Panc1 (cell line): ENCODE measurements around the gene AGA. TPM values are rescaled to one million over a fixed set of nuclear protein-coding genes. Genes with fewer than 3 reads are reported as not detected.

ENCODE experiments used
- ATAC-seq: fragments of 200-7000 bp; cut with Tn5 transposase; 2 replicates; pipeline ENCODE4 v1.9.1; 2020; ENCODE audit warnings: mild to moderate bottlenecking, moderate library complexity
- BruUV-seq: library from RNA; stranded (reverse); fragments of 400-500 nt; replicated peaks from 2 replicates; lab custom pipeline; 2021; lab: Mats Ljungman, UMichigan
- CTCF ChIA-PET: fragments of 300-600 bp; sonication (Branson Sonifier 250); formaldehyde crosslinking; loops from one replicate; lab custom pipeline; 2022; ENCODE audit warnings: antibody characterized with exemption; lab: Charles Lee
- POLR2A ChIA-PET: fragments of 300-600 bp; sonication (Branson Sonifier 250); formaldehyde crosslinking; loops from one replicate; lab custom pipeline; 2022; ENCODE audit warnings: antibody characterized with exemption; lab: Charles Lee
- DNase-seq: peaks from one replicate; pipeline ENCODE4 v3.0.0-alpha.2; 2010; ENCODE audit warnings: low read depth, low spot score
- H3K27ac ChIP-seq: 2 replicates; pipeline ENCODE4 v1.5.1; 2011; ENCODE audit warnings: mild to moderate bottlenecking, low read length, inconsistent platforms
- H3K27me3 ChIP-seq: fragments of 200-500 bp; sonication (Bioruptor generic); 2 replicates; pipeline ENCODE4 v1.6.0; 2014; ENCODE audit warnings: low read length, inconsistent platforms; ENCODE audit not compliant: control insufficient read depth, insufficient read depth
- H3K36me3 ChIP-seq: fragments of 200-500 bp; sonication (Bioruptor generic); 2 replicates; pipeline ENCODE4 v1.5.1; 2014; ENCODE audit warnings: inconsistent platforms, mild to moderate bottlenecking, low read length, moderate library complexity; ENCODE audit not compliant: control insufficient read depth, insufficient read depth
- H3K4me1 ChIP-seq: 2 replicates; pipeline ENCODE4 v1.5.1; 2011; ENCODE audit warnings: inconsistent platforms, mild to moderate bottlenecking, low read length, moderate library complexity; ENCODE audit not compliant: control insufficient read depth, insufficient read depth
- H3K4me3 ChIP-seq, 2 experiments: 2 replicates each; pipeline ENCODE4 v1.5.1; 2011 to 2012; ENCODE audit warnings: low read depth in 2 of 2, low read length in 2 of 2, mild to moderate bottlenecking in 2 of 2, inconsistent platforms in 1 of 2, moderate library complexity in 1 of 2
- H3K9me3 ChIP-seq: fragments of 200-500 bp; sonication (Bioruptor generic); 2 replicates; pipeline ENCODE4 v1.5.1; 2014; ENCODE audit warnings: low read depth, mild to moderate bottlenecking, inconsistent platforms, low read length, moderate library complexity; ENCODE audit not compliant: control insufficient read depth, insufficient read depth
- POLR2AphosphoS5 ChIP-seq: IDR thresholded peaks from 2 replicates; pipeline ENCODE4 v1.6.1; 2012; ENCODE audit warnings: mild to moderate bottlenecking, low read depth, low read length, moderate library complexity
- SIN3A ChIP-seq: IDR thresholded peaks from 2 replicates; pipeline ENCODE4 v1.6.1; 2012; ENCODE audit warnings: low read depth, mild to moderate bottlenecking, low read length, moderate library complexity, borderline replicate concordance; ENCODE audit not compliant: insufficient read depth
- TCF7L2 ChIP-seq: IDR thresholded peaks from 2 replicates; pipeline ENCODE4 v1.6.1; 2011; ENCODE audit warnings: mild to moderate bottlenecking, low read depth, low read length, inconsistent platforms
- in situ Hi-C: cut with HindIII; loops from 2 replicates; pipeline ENCODE4 v1.10.0; 2016; ENCODE audit warnings: low sequenced_read_pairs, low pct_unique_long_range_greater_than_20kb
- intact Hi-C: fragments of 100-400 bp; cut with micrococcal nuclease; formaldehyde crosslinking; loops from one replicate; pipeline ENCODE4 v1.10.0; 2022; ENCODE audit not compliant: unreplicated experiment
- total RNA-seq: library from RNA; stranded (reverse); gene quantifications from one replicate; pipeline ENCODE4 v1.2.1, GENCODE V29; 2021; ENCODE audit not compliant: unreplicated experiment
- TF ChIP-seq, protein P1 (sequence below): fragments of 450-650 bp; IDR thresholded peaks from 2 replicates; pipeline ENCODE4 v1.5.1; 2017; ENCODE audit warnings: mild to moderate bottlenecking
- TF ChIP-seq, protein P2 (sequence below), 2 experiments: IDR thresholded peaks; 2 replicates each; pipeline ENCODE4 v1.6.1; 2011 to 2012; ENCODE audit warnings: low read depth in 2 of 2, control low read depth in 1 of 2, low read length in 1 of 2, mild to moderate bottlenecking in 1 of 2, moderate library complexity in 1 of 2; ENCODE audit not compliant: insufficient read depth in 1 of 2

AGA gene
- total RNA-seq, 1 experiment from 2014 or later: 15.4 TPM

DNA sequence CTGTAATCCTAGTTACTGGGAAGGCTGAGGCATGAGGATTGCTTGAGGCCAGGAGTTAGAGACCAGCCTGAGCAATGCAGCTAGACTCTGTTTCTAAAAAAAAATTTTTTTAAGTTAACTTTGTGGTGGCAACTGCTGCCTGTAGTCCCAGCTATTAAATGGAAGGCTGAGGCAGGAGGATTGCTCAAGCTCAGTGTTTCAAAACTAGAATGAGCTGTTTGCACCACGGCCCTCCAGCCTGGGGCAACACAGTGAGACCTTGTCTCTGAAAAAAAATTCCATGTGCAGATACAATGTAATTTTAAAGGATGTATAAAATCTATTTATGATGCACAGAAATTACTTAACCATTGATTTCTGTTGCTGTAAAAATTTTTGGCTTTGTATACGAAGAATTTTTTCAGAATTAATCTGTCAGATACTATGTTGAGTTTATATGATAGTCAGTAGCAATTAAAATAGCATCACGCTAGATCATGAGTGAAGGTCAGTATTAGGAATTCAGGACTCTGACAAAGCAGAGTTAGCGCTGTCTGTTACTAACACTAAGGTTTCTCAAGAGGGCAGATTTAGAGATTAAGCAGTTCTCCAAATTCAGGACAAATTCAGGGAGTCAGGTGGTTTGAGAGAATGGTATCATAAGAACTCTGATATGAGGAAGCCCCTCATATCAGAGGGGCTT is 8.3 kb upstream of the AGA start:
- BruUV-seq: no TSS peak
- POLR2A ChIA-PET: no interaction called here
- Histone ChIP-seq H3K36me3 (no peaks in the 10 kb centered on the region), H3K27me3 (no peaks in the 10 kb centered on the region), H3K27ac (no peak overlapping the region), H3K4me1 (no peaks in the 10 kb centered on the region; the same call in 1 of the 2 replicates), H3K9me3 (no peaks in the 10 kb centered on the region), H3K4me3 (no peak overlapping the region)
- CTCF ChIA-PET: no interaction called here
- TF ChIP-seq SIN3A: no peak
- TF ChIP-seq, protein P1, sequence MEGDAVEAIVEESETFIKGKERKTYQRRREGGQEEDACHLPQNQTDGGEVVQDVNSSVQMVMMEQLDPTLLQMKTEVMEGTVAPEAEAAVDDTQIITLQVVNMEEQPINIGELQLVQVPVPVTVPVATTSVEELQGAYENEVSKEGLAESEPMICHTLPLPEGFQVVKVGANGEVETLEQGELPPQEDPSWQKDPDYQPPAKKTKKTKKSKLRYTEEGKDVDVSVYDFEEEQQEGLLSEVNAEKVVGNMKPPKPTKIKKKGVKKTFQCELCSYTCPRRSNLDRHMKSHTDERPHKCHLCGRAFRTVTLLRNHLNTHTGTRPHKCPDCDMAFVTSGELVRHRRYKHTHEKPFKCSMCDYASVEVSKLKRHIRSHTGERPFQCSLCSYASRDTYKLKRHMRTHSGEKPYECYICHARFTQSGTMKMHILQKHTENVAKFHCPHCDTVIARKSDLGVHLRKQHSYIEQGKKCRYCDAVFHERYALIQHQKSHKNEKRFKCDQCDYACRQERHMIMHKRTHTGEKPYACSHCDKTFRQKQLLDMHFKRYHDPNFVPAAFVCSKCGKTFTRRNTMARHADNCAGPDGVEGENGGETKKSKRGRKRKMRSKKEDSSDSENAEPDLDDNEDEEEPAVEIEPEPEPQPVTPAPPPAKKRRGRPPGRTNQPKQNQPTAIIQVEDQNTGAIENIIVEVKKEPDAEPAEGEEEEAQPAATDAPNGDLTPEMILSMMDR: no peak
- no peak for TF ChIP-seq TCF7L2
- no peak for TF ChIP-seq POLR2AphosphoS5
- TF ChIP-seq, protein P2, sequence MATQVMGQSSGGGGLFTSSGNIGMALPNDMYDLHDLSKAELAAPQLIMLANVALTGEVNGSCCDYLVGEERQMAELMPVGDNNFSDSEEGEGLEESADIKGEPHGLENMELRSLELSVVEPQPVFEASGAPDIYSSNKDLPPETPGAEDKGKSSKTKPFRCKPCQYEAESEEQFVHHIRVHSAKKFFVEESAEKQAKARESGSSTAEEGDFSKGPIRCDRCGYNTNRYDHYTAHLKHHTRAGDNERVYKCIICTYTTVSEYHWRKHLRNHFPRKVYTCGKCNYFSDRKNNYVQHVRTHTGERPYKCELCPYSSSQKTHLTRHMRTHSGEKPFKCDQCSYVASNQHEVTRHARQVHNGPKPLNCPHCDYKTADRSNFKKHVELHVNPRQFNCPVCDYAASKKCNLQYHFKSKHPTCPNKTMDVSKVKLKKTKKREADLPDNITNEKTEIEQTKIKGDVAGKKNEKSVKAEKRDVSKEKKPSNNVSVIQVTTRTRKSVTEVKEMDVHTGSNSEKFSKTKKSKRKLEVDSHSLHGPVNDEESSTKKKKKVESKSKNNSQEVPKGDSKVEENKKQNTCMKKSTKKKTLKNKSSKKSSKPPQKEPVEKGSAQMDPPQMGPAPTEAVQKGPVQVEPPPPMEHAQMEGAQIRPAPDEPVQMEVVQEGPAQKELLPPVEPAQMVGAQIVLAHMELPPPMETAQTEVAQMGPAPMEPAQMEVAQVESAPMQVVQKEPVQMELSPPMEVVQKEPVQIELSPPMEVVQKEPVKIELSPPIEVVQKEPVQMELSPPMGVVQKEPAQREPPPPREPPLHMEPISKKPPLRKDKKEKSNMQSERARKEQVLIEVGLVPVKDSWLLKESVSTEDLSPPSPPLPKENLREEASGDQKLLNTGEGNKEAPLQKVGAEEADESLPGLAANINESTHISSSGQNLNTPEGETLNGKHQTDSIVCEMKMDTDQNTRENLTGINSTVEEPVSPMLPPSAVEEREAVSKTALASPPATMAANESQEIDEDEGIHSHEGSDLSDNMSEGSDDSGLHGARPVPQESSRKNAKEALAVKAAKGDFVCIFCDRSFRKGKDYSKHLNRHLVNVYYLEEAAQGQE (IDR thresholded peaks at IDR 0.05; ENCODE audit: insufficient read depth in 1 of 2, low read depth in 2 of 2, low read length in 1 of 2): no peak
- intact Hi-C loops: no loop called here
- in situ Hi-C loops: no loop called here
- DNase-seq (no peak), ATAC-seq (no peak)

DNA sequence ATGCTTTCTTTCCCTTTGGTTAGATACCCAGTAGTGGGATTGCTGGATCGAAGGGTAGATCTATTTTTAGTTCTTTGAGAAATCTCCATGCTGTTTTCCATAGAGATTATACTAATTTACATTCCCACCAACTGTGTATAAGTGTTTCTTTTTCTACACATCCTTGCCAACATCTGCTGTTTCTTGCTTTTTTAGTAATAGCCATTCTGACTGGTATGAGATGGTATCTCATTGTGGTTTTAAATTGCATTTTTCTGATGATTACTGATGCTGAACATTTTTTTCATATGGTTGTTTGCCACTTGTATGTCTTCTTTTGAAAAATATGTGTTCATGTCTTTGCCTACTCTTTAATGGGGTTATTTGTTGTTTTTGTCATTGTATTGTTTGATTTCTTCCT is 6.6 kb upstream of the AGA start:
- intact Hi-C loops: no loop called here
- in situ Hi-C loops: no loop called here
- H3K36me3 ChIP-seq: no peaks in the 10 kb centered on the region
- TF ChIP-seq POLR2AphosphoS5 (no peak), TCF7L2 (no peak), SIN3A (no peak)
- TF ChIP-seq, protein P2 (IDR thresholded peaks at IDR 0.05; ENCODE audit: insufficient read depth in 1 of 2, low read depth in 2 of 2, low read length in 1 of 2): no peak
- TF ChIP-seq, protein P1: no peak
- ATAC-seq (no peak), DNase-seq (no peak)
- ChIA-PET CTCF (no interaction called here), POLR2A (no interaction called here)
- no peaks in the 10 kb centered on the region; the same call in 1 of the 2 replicates for H3K4me1 ChIP-seq
- no peak overlapping the region for H3K27ac ChIP-seq
- BruUV-seq: no TSS peak
- no peaks in the 10 kb centered on the region for H3K27me3 ChIP-seq
- H3K9me3 ChIP-seq: no peaks in the 10 kb centered on the region
- no peak overlapping the region for H3K4me3 ChIP-seq
